ENCODE data around the gene IL27RA.

IL27RA gene

GRCh38 chr19:14073925-14074838, 42.6 kb downstream of the IL27RA start:
- Histone ChIP-seq H3K27me3 (ENCODE audit: insufficient read depth, low read length, poor library complexity) (peaks cover 17% of the 10 kb centered on the region), H3K79me2 (ENCODE audit: insufficient read depth, low read length) (peaks cover 32% of the 10 kb centered on the region), H4K20me1 (ENCODE audit: insufficient read depth, low read length) (peaks cover 4% of the 10 kb centered on the region; the same call in 1 of the 2 replicates), H3K9ac (ENCODE audit: low read depth, low read length) (peak overlapping the region; percentile 78), H3K4me2 (ENCODE audit: insufficient read depth, low read length) (peak overlapping the region; percentile 85), H3K27ac (ENCODE audit: low read length) (peak overlapping the region; percentile 80), H2AFZ (ENCODE audit: low read depth, low read length) (peak overlapping the region; percentile 83), H3K4me1 (ENCODE audit: insufficient read depth, low read length) (peaks cover 35% of the 10 kb centered on the region), H3K36me3 (ENCODE audit: insufficient read depth, low read length) (peaks cover 4% of the 10 kb centered on the region; the same call in 1 of the 2 replicates), H3K9me3 (ENCODE audit: insufficient read depth, low read length, severe bottlenecking) (no peaks in the 10 kb centered on the region), H3K4me3 (ENCODE audit: low read depth in 1 of 2, low read length in 2 of 2) (peak overlapping the region; percentile 83 to 92)
- ATAC-seq (ENCODE audit: insufficient read depth, low read depth) (peak; percentile 41), DNase-seq (peak; percentile 55)
- TF ChIP-seq EZH2 (IDR thresholded peaks at IDR 0.05; ENCODE audit: borderline replicate concordance, low read depth, low read length, severe bottlenecking) (no peak), CTCF (IDR thresholded peaks at IDR 0.05; ENCODE audit: borderline replicate concordance, extremely low read depth, low read length, poor library complexity, severe bottlenecking) (no peak)

- Histone ChIP-seq H3K79me2 (ENCODE audit: insufficient read depth, low read length) (peaks cover 44% of the 10 kb centered on the region), H3K4me2 (ENCODE audit: insufficient read depth, low read length) (no peak overlapping the region), H3K4me1 (ENCODE audit: insufficient read depth, low read length) (peaks cover 42% of the 10 kb centered on the region), H3K4me3 (ENCODE audit: low read depth in 1 of 2, low read length in 2 of 2) (no peak overlapping the region), H4K20me1 (ENCODE audit: insufficient read depth, low read length) (no peaks in the 10 kb centered on the region), H3K9me3 (ENCODE audit: insufficient read depth, low read length, severe bottlenecking) (no peaks in the 10 kb centered on the region), H3K9ac (ENCODE audit: low read depth, low read length) (no peak overlapping the region), H3K27me3 (ENCODE audit: insufficient read depth, low read length, poor library complexity) (no peaks in the 10 kb centered on the region), H3K36me3 (ENCODE audit: insufficient read depth, low read length) (peaks cover 4% of the 10 kb centered on the region; the same call in 1 of the 2 replicates), H3K27ac (ENCODE audit: low read length) (no peak overlapping the region), H2AFZ (ENCODE audit: low read depth, low read length) (no peak overlapping the region)
- TF ChIP-seq EZH2 (IDR thresholded peaks at IDR 0.05; ENCODE audit: borderline replicate concordance, low read depth, low read length, severe bottlenecking): no peak
- no peak for TF ChIP-seq CTCF (IDR thresholded peaks at IDR 0.05; ENCODE audit: borderline replicate concordance, extremely low read depth, low read length, poor library complexity, severe bottlenecking)
- DNase-seq: no peak
- no peak for ATAC-seq (ENCODE audit: insufficient read depth, low read depth)
These were observed 46.8 kb downstream of the IL27RA start for GRCh38 chr19:14078411-14078810.

- no peaks in the 10 kb centered on the region for H3K9me3 ChIP-seq (ENCODE audit: insufficient read depth, low read length, severe bottlenecking)
- no peaks in the 10 kb centered on the region for H3K27me3 ChIP-seq (ENCODE audit: insufficient read depth, low read length, poor library complexity)
- H3K4me3 ChIP-seq (ENCODE audit: low read depth in 1 of 2, low read length in 2 of 2): peak overlapping the region; percentile 62 to 94
- H4K20me1 ChIP-seq (ENCODE audit: insufficient read depth, low read length): no peaks in the 10 kb centered on the region
- H3K27ac ChIP-seq (ENCODE audit: low read length): peak overlapping the region; percentile 86
- peak overlapping the region; percentile 91 for H2AFZ ChIP-seq (ENCODE audit: low read depth, low read length)
- DNase-seq (peak; percentile 99), ATAC-seq (ENCODE audit: insufficient read depth, low read depth) (peak; percentile 93)
- peak overlapping the region; percentile 93 for H3K4me2 ChIP-seq (ENCODE audit: insufficient read depth, low read length)
- peak overlapping the region; percentile 75 for H3K9ac ChIP-seq (ENCODE audit: low read depth, low read length)
- H3K4me1 ChIP-seq (ENCODE audit: insufficient read depth, low read length): peaks cover 22% of the 10 kb centered on the region
- H3K36me3 ChIP-seq (ENCODE audit: insufficient read depth, low read length): peaks cover under 1% of the 10 kb centered on the region; the same call in 1 of the 2 replicates
- TF ChIP-seq EZH2 (IDR thresholded peaks at IDR 0.05; ENCODE audit: borderline replicate concordance, low read depth, low read length, severe bottlenecking) (no peak), CTCF (IDR thresholded peaks at IDR 0.05; ENCODE audit: borderline replicate concordance, extremely low read depth, low read length, poor library complexity, severe bottlenecking) (no peak)
- H3K79me2 ChIP-seq (ENCODE audit: insufficient read depth, low read length): peaks cover 21% of the 10 kb centered on the region
These were observed 49.6 kb downstream of the IL27RA start for GRCh38 chr19:14080887-14081796.

All from DND-41 (cell line).